Subcutaneous abdominal adipose tissue (tissue), 5 donors: ENCODE results near the gene TENT5D.
"Not testable (repeated sequence)": the region's sequence is repeated elsewhere in the genome, so short reads cannot be mapped to it uniquely, and the experiment has no call there.

ENCODE experiments used
- H3K27ac ChIP-seq: one replicate; pipeline ENCODE4 v1.7.0; 2013; ENCODE audit warnings: low read depth, mild to moderate bottlenecking, inconsistent platforms, low read length, moderate library complexity
- H3K27me3 ChIP-seq, 5 donors: one replicate each; pipeline ENCODE4 v1.7.0; 2013; ENCODE audit warnings: low read length in 5 of 5, inconsistent platforms in 1 of 5; ENCODE audit not compliant: control insufficient read depth in 5 of 5, insufficient read depth in 4 of 5
- H3K36me3 ChIP-seq, 5 donors: one replicate each; pipeline ENCODE4 v1.7.0; 2013; ENCODE audit warnings: low read length in 5 of 5; ENCODE audit not compliant: control insufficient read depth in 5 of 5, insufficient read depth in 5 of 5
- H3K4me1 ChIP-seq, 5 donors: one replicate each; pipeline ENCODE4 v1.7.0; 2013; ENCODE audit warnings: low read length in 5 of 5, mild to moderate bottlenecking in 3 of 5, moderate library complexity in 1 of 5; ENCODE audit not compliant: control insufficient read depth in 5 of 5, insufficient read depth in 5 of 5
- H3K4me3 ChIP-seq, 5 donors: one replicate each; pipeline ENCODE4 v1.7.0; 2013; ENCODE audit warnings: low read length in 5 of 5, low read depth in 1 of 5
- H3K9ac ChIP-seq, 5 donors: one replicate each; pipeline ENCODE4 v1.7.0; 2013; ENCODE audit warnings: low read length in 5 of 5, mild to moderate bottlenecking in 4 of 5, moderate library complexity in 3 of 5
- H3K9me3 ChIP-seq, 5 donors: one replicate each; pipeline ENCODE4 v1.7.0; 2013; ENCODE audit warnings: low read length in 5 of 5; ENCODE audit not compliant: control insufficient read depth in 5 of 5
- donor health status: healthy.
- donor health status: healthy.
- donor health status: healthy.
- donor health status: healthy.
- donor health status: healthy.

Gene TENT5D

DNA sequence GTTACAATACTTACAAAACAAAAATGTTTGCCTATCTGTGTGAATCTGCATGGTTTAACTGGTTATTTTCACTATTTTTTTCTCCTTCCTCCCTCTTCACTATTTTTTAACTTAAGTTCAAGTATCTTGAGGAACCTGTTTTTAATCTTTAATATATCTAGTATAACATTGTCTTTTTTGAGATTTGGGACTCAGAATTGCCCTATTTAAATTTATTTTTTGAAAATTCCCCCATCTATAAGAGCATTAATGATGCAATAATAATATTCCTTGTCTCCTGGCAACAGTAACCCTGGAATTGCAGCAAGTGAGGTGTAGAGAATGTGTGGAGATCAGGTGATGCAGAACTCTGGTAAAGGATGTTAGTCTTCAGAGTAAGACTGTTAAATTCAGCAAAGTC, at the start of gene TENT5D:
TSS of gene TENT5D (plus strand) at position 301 of the 400 bp plus-strand sequence. CDS start 22,093 bp downstream, outside the sequence.
- H3K27me3 ChIP-seq: peaks cover 0 to 9% (median 2%) of the 10 kb centered on the region in 5 donors
- H3K4me1 ChIP-seq: no peaks in the 10 kb centered on the region
- no peak within 1 kb of the TSS for H3K9ac ChIP-seq

DNA sequence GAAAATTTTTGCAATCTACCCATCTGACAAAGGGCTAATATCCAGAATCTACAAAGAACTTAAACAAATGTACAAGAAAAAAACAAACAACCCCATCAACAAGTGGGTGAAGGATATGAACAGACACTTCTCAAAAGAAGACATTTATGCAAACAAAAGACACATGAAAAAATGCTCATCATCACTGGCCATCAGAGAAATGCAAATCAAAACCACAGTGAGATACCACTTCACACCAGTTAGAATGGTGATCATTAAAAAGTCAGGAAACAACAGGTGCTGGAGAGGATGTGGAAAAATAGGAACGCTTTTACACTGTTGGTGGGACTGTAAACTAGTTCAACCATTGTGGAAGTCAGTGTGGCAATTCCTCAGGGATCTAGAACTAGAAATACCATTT, 34.6 kb upstream of the TENT5D start:
- H3K4me3 ChIP-seq, H3K36me3 ChIP-seq, H3K27me3 ChIP-seq, H3K27ac ChIP-seq, H3K9ac ChIP-seq, H3K4me1 ChIP-seq: not testable (repeated sequence)
- H3K9me3 ChIP-seq: peaks cover 0 to 16% (median 0%) of the 10 kb centered on the region in 5 donors

More for the DNA sequence above, at the start of gene TENT5D:
- Histone ChIP-seq H3K36me3 (no peaks in the 10 kb centered on the region), H3K9me3 (peaks cover 0 to 10% (median 0%) of the 10 kb centered on the region in 5 donors), H3K4me3 (no peak within 1 kb of the TSS), H3K27ac (no peak within 1 kb of the TSS)

DNA sequence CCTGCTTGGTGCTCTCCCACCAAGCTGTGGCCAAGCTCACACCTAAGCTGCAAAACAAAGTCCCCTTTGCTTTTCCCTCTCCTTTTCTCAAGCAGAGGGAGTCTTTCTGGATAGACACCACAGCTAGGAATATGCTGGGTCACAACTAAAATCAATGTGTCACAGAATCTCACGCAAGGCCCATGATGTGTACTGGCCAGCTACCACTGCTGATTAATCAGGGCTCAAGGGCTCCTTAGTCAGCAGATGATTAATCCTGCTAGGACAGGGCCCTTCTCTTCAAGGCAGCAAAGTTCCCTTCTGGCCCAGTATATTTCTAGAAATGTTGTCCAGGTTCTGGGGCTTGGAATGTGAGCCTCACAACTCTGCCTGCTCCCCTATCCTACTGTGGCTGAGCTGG, 32.0 kb upstream of the TENT5D start:
- Histone ChIP-seq H3K9me3 (peaks cover 0 to 12% (median 0%) of the 10 kb centered on the region in 5 donors), H3K36me3 (no peaks in the 10 kb centered on the region), H3K4me3 (no peak overlapping the region), H3K9ac (no peak overlapping the region), H3K27ac (no peak overlapping the region), H3K27me3 (peaks cover 0 to 9% (median 0%) of the 10 kb centered on the region in 5 donors), H3K4me1 (no peaks in the 10 kb centered on the region)

DNA sequence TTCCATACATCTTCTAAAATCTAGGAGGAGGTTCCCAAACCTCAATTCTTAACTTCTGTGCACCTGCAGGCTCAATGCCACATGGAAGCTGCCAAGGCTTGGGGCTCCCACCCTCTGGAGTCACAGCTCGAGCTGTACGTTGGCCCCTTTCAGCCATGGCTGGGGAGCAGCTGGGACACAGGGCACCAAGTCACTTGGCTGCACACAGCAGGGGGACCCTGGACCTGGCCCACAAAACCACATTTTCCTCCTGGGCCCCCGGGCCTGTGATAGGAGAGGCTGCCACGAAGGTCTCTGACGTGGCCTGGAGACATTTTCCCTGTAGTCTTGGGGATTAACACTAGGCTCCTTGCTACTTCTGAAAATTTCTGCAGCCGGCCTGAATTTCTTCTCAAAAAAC, 8.2 kb upstream of the TENT5D start:
- Histone ChIP-seq H3K4me3 (no peak overlapping the region), H3K27ac (no peak overlapping the region), H3K36me3 (no peaks in the 10 kb centered on the region), H3K27me3 (no peaks in the 10 kb centered on the region), H3K9me3 (peaks cover 0 to 4% (median 0%) of the 10 kb centered on the region in 5 donors), H3K9ac (no peak overlapping the region), H3K4me1 (no peaks in the 10 kb centered on the region)

DNA sequence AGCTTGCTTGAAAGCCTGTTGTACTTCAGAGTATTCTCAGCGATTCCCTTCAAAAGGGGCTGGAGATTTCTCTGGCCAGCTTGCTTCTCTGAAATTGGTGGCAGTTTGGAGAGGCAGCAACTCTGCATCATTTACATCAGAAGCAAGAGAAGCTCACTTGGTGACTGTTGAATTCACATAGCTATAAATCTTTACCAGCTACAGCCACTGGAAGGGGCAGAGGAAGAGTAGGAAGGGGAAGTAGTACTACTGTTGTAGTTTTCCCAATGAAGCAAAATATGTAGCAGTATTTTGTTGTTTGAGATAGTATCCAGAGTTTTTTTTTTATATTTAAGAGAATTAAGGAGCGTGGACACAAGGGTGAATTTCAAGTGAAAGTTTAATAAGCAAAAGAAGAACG, 2.8 kb downstream of the TENT5D start:
- H3K36me3 ChIP-seq: no peaks in the 10 kb centered on the region
- peaks cover 0 to 5% (median 0%) of the 10 kb centered on the region in 5 donors for H3K9me3 ChIP-seq
- no peak overlapping the region for H3K4me3 ChIP-seq
- H3K27ac ChIP-seq: no peak overlapping the region
- H3K4me1 ChIP-seq: no peaks in the 10 kb centered on the region
- H3K27me3 ChIP-seq: peaks cover 0 to 9% (median 2%) of the 10 kb centered on the region in 5 donors
- H3K9ac ChIP-seq: no peak overlapping the region

DNA sequence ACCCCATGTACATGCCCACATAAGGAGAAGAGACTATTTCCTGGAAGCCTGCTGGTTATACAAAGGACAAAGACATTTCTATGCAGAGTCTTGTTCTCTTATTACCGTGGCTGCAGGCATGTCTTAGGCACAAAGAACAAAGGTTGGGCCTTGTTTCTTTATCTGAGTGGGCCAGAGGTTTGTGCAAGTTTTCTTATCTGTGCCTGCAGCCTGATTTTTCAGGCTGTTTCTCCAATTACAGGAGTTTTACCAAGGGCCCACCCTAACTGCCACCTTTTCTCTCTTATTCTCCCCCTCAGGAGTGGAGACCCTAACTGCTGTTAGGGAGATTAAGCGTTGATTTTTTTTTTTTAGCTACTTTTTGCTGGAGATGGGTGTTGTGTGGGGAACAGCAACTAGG, 3.5 kb downstream of the TENT5D start:
- Histone ChIP-seq H3K4me1 (no peaks in the 10 kb centered on the region), H3K9ac (no peak overlapping the region), H3K27ac (no peak overlapping the region), H3K36me3 (no peaks in the 10 kb centered on the region), H3K27me3 (peaks cover 0 to 9% (median 2%) of the 10 kb centered on the region in 5 donors), H3K9me3 (peaks cover 0 to 5% (median 0%) of the 10 kb centered on the region in 5 donors), H3K4me3 (no peak overlapping the region)

DNA sequence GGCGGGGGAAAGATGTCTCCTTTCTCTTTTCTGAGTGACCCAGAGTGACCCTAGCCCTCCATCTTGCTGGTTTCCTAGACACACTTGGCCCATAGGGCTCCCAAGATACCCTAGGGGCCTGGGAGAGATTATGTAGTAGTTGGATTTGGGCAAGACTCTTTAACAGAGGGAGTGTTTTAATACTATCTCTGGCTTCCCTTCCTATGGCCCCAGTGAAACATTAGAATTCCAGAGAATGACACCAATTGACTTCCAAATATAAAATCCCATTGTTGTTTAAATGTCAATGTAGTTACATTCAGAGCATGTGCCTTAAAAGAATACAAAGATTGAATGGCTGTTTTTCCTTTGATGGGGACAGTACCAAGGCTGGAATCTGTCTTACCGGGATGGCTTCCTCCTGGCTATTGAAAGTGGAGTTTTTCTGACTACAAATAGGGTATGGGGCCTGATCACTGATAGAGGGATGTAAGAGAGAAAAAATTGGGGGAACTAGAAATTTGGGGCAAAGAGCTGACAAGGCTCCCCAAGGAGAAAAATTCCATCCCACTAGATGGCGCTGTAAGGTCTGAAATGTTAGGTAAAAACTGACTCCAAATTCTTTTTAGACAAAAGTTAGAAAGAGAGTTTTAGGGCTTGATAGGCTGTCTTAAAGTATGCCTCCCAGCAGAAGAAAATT, 10.7 kb downstream of the TENT5D start:
- Histone ChIP-seq H3K27me3 (peaks cover 0 to 11% (median 0%) of the 10 kb centered on the region in 5 donors), H3K36me3 (no peaks in the 10 kb centered on the region), H3K27ac (no peak overlapping the region), H3K9ac (no peak overlapping the region), H3K4me1 (no peaks in the 10 kb centered on the region), H3K9me3 (peaks cover 0 to 11% (median 0%) of the 10 kb centered on the region in 5 donors), H3K4me3 (no peak overlapping the region)

DNA sequence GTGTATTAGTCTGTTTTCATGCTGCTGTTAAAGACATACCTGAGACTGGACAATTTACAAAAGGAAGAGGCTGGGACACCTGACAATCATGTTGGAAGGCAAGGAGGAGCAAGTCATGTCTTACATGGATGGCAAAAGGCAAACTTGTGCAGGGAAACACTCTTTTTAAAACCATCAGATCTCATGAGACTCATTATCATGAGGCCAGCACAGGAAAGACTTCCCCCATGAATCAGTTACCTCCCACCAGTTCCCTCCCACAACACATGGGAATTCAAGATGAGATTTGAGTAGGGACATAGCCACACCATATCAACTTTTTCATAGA, 11.2 kb downstream of the TENT5D start:
- H3K9ac ChIP-seq: no peak overlapping the region
- H3K36me3 ChIP-seq: no peaks in the 10 kb centered on the region
- peaks cover 0 to 11% (median 0%) of the 10 kb centered on the region in 5 donors for H3K27me3 ChIP-seq
- H3K9me3 ChIP-seq: peaks cover 0 to 10% (median 0%) of the 10 kb centered on the region in 5 donors
- H3K27ac ChIP-seq: no peak overlapping the region
- H3K4me1 ChIP-seq: no peaks in the 10 kb centered on the region
- no peak overlapping the region for H3K4me3 ChIP-seq

DNA sequence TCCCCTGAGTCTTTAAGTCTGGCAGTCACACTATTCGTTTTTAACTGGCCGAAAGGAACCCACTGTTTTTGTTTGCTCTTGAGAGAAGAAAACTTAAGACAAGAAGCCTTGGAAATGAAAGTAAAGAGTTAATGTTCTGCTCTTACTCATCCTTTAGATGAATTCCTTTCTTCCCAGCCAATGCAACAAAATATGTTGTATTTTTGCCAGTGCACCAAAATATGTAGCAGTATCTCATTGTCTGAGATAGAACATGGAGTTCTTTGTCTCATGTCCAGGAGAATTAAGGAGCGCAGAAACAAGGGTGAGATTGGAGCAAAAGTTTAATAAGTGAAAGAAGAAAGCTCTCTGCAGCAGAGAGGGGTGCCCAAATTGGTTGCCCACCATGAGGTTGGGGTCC, 12.2 kb downstream of the TENT5D start:
- H3K27ac ChIP-seq: no peak overlapping the region
- H3K9ac ChIP-seq: no peak overlapping the region
- peaks cover 0 to 11% (median 0%) of the 10 kb centered on the region in 5 donors for H3K27me3 ChIP-seq
- no peaks in the 10 kb centered on the region for H3K4me1 ChIP-seq
- H3K9me3 ChIP-seq: peaks cover 0 to 6% (median 0%) of the 10 kb centered on the region in 5 donors
- no peak overlapping the region for H3K4me3 ChIP-seq
- no peaks in the 10 kb centered on the region for H3K36me3 ChIP-seq

DNA sequence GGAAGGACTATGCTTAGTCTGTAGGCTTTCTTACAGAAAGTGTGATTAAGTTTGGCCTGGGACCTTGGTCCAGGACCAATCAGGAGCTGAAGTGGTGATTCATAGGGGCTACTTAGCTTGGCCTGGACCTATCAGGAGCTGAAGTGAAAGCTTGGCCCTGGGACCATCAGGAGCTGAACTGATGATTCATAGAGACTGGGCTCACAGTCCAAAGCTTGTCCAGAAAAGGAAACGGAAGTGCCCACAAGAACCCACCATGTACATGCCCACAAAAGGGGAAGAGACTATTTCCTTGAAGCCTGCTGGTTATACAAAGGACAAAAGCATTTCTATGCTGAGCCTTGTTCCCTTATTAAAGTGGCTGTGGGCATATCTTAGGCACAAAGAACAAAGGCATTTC, 12.6 kb downstream of the TENT5D start:
- Histone ChIP-seq H3K9ac (no peak overlapping the region), H3K27ac (no peak overlapping the region), H3K36me3 (no peaks in the 10 kb centered on the region), H3K4me3 (no peak overlapping the region), H3K9me3 (peaks cover 0 to 6% (median 0%) of the 10 kb centered on the region in 5 donors), H3K4me1 (no peaks in the 10 kb centered on the region), H3K27me3 (peaks cover 0 to 11% (median 0%) of the 10 kb centered on the region in 5 donors)
